ENCODE data around the gene ODC1.

The ODC1 gene

DNA sequence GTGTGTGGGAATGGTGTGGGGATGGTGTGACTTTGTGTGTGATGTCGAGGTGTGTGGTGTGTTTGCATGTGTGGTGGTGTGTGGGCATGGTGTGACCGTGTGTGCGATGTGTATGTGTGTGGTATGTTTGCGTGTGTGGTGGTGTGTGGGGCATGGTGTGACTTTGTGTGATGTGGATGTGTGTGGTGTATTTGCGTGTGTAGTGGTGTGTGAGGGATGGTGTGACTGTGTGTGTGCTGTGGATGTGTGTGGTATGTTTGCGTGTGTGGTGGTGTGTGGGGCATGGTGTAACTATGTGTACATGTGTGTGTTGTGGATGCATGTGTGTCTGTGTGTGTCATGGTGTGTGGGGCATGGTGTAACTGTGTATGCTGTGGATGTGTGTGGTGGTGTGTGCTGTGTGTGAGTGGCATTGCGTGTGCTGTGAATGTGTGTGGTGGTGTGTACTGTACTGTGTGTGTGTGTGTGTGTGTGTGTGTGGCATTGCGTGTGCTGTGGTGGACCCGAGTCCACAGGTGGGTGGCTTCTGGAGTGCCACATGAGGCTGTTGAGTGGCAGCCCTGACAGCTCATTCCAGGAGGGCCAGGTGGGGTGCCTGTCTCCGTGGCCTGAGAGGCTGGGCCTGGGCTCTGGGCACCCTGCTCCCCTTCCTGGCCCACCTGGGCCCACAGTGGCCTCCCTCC lies 14.7 kb downstream of the ODC1 start:
- no peak for DNase-seq

- no peak for DNase-seq
These were observed 15.6 kb downstream of the ODC1 start for GRCh38 chr2:10432311-10433181.

DNA sequence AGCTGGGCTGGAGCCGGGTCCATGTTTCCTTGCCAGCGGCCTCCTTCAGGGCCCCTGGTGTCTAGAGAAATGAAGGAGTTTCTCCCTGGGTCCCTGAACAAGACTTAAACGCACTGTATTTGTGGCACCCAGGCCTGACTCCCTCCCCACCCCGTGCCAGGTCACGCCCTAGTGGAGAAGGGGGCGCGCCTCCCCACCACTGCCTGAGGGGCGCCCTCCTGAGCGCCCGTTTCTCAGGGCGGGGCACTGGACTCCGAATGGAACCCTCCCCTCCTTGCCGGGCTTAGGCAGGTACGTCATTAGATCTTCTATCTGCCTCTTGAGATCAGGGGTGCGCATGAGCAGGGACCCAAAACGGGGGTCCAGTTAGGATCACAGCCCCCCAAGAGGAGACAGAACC lies 16.3 kb downstream of the ODC1 start:
- DNase-seq = no peak

- no peak for DNase-seq
These were observed 17.1 kb downstream of the ODC1 start for GRCh38 chr2:10430886-10431622.

DNA sequence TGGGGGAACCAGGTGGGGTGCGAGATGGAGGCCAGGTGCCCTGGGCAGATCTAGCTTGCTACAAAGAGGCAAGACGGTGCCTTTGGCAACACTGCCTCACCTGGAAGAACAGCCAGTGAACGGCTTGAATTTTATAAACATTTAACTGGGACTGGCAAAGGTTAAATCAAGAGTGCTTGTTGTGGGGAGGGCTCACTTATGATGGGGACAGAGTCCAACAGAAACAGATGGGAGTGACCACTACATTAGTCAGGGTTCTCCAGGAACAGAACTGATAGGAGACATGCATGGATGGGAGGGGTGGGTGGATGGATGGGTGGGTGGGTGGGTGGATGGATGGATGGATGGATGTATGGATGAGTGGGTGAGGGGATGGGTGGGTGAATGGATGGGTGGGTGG lies 19.2 kb downstream of the ODC1 start:
- DNase-seq = no peak

DNA sequence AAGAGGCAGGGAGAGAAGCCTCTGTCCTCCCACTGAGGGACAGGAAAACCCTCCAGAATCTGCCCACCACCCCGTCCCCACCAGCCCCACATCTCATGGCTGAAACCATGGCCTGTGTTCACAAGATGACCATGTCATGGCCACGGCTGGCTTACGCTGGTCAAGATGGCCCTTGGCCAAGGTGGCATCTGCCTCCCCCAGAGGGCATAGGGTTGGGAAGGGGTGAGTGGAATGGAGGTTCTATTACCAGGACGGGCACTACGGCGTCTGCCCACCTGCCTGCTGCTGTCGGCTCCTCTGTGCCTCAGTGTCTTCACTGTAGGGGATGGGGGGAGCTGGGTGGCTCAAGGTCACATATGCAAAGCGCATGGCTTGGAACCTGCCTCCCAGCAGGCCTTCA lies 19.8 kb downstream of the ODC1 start:
- no peak for DNase-seq

DNA sequence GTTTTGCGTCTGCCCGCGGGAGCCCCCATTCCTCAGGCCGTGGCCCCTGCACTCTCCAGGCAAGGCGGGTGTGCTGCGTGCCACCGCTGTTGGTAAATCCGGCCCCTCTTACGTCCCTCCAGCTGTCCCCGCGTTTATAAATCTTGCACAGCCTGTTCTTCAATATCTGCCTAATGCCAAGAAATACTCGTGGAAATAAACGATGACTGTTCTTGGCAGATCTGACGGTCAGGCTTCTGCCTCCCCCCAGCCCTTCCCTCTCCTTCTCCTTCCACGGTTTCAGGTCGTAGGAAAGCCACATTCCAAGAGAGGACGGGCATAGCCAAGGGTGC lies 20.5 kb downstream of the ODC1 start:
- no peak for DNase-seq

DNA sequence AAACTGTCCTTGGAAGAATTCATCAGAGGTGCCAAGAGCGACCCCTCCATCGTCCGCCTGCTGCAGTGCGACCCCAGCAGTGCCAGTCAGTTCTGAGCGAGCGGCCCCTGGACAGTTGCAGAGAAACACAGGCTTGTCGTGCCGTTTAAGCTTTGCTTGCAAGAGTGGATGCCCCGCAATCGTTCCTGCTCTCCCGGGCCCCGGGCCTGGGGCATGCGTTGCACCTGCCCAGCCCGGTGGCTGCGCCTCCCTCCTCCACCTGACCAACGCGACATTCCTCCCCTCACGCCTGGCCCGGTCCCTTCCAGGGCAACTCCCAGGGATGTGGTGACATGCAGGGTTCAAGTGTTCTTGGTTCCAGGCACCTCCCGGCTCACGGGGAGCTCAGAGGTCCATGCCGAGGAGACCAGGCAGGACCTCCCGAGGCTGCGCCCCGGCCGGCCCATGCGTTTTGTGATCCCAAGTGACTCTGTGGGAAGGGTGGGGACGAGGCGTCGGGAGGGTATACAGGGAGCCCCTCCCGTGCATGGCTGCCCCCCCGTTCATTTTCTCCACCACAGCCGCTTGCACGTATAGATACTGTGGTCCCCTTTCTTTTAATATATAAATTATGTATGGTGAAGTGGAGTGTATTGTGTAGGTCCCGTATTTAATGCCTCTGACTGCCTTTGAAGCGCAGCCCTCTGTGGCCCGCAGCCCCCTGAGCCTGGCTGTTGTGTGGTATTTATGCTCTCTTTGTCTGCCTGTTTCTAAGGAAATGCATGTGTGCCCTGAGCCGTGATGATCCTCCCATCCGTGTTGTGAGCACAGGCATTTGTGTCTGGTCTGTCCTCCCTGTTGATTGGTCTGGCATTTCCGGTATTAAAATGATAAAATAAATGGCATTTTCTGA lies 21.2 kb downstream of the ODC1 start:
- DNase-seq = no peak

- DNase-seq = no peak
These were observed 22.4 kb downstream of the ODC1 start for GRCh38 chr2:10425699-10426098.

DNA sequence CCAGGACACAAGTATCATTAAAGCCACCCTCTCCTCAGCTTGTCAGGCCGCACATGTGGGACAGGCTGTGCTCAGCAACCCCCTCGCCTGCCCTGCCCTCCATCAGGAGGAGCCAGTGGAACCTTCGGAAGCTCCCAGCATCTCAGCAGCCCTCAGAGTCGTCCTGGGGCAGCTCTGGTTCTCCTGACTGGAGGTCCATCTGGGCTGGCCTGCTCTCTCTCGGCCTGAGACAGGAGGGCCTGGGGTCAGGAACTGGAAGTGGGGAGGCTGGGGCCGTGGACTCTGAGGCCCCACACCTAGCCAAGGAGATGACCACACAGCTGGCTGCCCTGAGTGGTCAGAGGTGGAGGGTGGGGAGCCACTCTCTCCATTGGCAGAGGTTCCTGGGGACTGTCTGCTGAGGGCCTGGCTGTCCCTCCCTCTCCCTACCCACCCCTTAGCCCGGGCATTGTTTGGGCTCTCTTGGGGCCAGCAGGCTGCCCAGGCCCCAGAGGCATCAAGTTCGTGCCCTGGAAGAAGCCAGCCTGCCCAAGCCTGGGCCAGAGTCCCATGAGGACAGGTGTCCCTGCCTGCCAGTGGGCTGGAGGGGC lies 23.1 kb downstream of the ODC1 start:
- no peak for DNase-seq

DNA sequence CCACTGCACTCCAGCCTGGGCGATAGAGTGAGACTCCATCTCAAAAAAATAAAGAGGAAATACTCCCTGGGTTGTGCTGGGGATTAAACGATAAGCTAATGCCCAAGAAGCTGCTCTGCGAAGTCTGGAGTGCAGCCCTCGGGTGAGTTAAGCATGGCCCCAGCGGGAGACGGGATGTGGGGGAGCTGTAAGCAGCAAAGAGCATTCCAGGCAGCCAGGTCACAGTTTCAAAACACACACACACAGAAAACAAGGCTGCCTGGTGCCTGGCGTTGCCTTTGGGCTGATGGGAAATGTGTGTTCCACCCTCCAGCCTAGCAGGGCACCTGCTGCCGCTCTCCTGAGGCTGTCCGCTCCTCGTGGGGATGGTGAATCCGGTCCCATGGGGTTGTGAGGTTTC lies 24.1 kb downstream of the ODC1 start:
- DNase-seq = no peak

- DNase-seq = no peak
These were observed 24.7 kb downstream of the ODC1 start for GRCh38 chr2:10423400-10423774.

GRCh38 chr2:10422732-10423399 lies 25.3 kb downstream of the ODC1 start:
- no peak for DNase-seq

DNA sequence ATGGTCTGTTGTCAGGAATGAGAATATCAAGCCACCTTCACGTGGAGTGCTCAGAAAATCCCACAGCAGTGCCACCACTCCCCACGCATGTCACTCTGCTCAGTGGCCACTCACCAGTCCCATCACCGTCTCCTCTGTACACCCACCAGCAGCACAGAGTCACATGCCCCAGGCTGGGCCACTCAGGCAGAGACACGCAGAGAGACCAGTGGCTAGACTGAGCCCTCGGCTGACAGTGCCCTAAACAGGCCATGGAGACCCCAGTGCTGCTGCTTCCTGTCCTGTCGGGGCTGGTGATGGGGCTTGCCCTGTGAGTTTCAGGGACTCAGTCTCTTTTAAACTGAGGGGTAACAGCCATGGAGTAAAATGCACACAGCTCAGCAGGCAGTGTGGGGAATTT lies 25.9 kb downstream of the ODC1 start:
- DNase-seq = no peak

DNA sequence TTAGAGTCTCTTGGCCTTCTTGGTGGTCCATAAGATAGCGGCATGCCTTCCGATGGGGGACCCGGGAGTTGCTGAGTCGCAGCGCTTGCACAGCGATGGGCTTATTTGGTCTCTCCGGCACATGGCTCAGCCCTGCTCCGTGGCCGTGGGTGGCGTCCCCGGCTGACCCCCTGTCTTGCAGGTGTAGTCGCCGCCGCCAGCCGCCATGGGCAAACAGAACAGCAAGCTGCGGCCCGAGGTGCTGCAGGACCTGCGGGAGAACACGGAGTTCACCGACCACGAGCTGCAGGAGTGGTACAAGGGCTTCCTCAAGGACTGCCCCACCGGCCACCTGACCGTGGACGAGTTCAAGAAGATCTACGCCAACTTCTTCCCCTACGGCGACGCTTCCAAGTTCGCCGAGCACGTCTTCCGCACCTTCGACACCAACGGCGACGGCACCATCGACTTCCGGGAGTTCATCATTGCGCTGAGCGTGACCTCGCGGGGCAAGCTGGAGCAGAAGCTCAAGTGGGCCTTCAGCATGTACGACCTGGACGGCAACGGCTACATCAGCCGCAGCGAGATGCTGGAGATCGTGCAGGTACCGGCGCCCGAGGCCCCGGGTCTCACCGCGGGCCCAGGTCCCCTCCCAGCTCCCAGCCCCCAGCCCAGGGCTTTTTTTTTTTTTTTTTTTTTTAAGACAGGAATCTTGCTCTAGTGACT lies 28.4 kb downstream of the ODC1 start:
- DNase-seq = no peak

DNA sequence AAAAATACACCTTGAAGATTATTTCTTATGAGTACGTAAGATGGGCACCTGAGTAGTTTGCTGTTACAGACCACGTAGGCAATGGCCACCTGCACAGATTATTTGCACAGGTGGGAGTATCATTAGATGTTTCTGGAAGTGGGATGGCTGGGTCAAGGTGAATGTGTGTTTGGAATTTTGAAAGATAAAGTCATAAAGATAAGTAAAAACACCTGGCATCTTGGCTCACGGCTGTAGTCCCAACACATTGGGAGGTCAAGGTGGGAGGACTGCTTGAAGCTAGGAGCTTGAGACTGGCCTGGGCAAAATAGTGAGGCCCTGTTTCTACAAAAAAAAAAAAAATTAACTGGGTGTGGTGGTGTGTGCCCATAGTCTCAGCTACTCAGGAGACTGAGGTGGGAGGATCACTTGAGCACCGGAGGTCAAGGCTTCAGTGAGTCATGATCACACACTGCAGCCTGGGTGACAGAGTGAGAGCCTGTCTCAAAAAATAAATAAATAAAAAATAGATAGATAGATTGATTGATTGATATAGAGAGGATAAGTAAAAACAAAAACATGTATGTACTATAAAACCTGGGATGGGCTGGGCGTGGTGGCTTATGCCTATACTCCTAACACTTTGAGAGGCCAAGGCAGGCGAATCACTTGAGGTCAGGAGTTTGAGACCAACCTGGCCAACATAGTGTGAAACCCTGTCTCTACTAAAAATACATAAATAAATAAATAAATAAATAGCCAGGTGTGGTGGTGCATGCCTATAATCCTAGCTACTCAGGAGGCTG lies 30.4 kb downstream of the ODC1 start:
- DNase-seq = no peak

DNA sequence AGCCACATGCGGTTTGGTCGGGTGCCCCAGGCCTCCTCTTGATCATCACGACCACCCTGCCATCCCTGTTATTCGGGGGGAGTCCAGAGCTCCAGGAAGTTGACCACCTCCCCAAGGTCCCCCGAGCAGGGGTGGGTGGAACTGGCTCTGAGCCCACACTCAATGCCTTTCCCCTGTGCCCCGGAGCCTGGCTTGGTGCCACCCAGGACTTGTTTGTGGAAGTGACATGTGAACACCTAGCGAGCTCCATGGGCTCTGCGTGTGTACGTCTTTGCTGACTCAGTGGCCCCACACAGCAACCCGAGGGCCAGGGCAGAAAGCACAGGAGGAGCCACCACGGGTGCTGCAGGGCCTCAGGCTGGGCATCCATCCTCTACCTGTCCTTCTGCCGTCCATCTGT lies 32.5 kb downstream of the ODC1 start:
- no peak for DNase-seq

GRCh38 chr2:10415048-10415447 lies 33.1 kb downstream of the ODC1 start:
- DNase-seq = no peak

GRCh38 chr2:10414591-10414990 lies 33.5 kb downstream of the ODC1 start:
- no peak for DNase-seq

GRCh38 chr2:10413991-10414451 lies 34.1 kb downstream of the ODC1 start:
- DNase-seq = no peak
